GM21528 (cell line): Measurements from ENCODE around the gene ADAMTS14.

Experiments
- ATAC-seq: cut with Tn5 transposase; IDR thresholded peaks from one replicate; pipeline ENCODE4 v1.9.1; 2021; ENCODE audit warnings: mild to moderate bottlenecking, moderate library complexity; ENCODE audit not compliant: unreplicated experiment, low FRiP score

ADAMTS14 gene

DNA sequence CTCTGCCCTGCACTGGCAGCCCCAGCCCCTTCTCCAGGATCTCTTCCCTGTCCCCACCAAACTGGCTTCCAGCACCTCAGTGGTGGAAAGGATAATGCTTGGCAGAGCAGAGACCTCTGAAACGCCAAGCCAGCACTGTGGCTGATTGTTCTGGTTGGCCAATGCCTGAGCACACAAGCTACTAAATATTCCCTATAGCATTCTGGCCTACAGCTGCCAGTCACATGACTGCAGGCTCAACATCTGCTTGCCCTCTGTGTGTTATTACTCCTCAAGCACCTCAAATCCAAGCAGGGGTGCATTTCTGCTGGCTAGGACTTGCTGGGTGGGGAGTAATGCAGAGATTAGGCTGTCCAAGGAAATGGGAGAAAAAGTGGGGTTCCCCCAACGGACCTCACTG lies 106.8 kb downstream of the ADAMTS14 start:
- ATAC-seq: no peak

DNA sequence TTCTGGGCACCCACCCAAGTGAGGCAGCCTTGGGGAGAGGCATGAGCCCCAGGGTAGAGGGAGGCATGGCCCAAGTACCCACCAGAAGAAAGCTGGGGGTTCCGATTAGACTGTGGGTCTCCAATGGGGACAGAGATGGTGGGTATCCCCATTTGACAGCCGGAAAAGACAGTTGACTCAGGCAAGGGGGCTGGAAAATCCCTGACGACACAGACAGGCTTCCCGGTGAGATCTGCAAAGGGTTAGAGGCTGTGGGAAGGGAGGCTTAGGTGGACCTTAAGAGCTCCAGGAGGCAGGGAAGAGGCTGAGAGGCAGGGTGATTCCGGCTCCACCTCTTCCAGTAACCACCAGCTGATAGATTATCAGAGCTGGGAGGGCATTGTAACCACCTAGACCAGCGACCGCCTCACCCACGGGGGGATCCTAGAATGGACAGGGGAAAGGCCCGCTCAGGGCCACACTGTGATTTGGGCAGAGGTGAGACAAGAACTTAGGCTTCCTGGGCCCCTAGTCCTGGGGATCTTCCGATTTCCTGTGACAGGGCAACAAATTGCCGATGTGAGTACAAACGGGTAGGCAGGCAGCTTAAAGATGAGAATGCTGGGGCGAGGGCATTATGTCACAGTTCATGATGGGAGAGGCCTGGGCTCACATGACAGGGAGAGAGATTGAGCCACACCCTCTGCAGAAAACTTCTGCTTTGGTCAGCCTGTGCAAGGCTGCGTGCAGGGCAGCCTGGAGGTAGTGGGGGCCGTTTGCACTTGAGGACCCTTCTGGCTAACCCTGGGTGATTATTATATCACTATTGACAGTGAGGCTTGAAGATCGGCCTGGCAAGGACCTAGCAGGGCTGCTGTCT lies 107.4 kb downstream of the ADAMTS14 start:
- ATAC-seq: no peak

DNA sequence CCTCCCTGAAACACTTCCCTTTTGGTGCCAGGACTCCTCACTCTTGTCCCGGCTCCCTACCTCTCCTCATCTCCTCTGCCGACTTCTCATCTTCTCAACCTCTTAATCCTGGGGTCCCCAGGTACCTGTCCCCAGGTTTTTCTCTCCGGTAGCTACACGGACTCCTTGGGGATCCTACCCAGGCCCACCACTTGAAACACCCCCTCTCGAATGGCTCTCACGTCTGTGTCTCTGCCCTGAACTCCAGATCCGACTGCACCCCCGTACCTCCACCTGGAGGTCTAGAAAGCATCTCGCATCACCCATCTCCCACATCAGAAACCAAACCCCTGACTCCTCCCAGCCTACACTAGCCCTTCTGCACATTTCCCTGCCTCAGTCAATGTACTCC lies 108.1 kb downstream of the ADAMTS14 start:
- no peak for ATAC-seq

DNA sequence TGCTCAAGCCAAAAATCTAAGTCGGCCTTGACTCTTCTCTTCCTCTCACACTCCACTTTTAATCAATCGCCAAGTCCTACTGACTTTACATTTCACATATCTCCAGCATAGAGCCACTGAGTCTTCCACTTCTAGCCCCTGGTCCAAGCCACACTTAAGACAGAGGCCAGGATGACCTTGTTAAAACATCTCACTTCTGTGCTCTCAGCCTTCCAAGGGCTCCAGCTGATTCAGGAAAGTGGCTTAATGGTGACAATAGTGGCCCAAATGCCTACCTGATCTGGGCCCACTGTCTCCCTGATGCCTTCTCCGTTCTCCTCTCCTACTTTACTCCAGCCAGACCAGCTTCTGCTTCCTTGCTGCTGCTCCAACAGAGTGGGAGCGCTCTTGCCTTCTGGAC lies 108.5 kb downstream of the ADAMTS14 start:
- no peak for ATAC-seq

DNA sequence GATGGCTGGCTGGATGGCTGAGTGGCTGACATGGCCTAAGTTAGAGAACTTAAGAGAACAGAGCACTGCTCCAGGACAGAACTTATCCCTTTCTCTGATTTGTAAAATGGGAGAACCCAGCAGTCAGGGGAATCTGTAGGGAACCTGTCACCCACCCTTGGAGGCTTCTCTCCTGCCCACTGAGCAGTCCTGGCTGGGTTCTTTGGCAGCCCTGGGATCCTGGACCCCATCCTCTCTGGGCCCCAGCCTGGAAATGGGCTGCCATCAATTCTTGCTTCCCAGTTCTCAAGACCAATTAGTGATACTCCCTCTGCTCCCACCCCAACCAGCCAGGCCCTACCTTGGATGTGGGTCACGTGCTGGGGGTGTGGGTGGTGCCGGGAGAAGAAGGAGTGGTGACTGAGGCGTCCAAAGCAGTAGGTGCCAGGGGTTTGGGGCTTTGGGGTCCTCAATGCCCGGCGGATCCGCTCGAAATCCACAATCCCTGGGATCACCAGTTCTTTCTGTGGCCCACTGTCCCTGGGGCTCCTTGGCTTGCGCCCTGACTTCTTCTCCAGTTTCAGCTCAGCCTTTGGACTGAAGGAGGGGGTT lies 109.2 kb downstream of the ADAMTS14 start:
- no peak for ATAC-seq

DNA sequence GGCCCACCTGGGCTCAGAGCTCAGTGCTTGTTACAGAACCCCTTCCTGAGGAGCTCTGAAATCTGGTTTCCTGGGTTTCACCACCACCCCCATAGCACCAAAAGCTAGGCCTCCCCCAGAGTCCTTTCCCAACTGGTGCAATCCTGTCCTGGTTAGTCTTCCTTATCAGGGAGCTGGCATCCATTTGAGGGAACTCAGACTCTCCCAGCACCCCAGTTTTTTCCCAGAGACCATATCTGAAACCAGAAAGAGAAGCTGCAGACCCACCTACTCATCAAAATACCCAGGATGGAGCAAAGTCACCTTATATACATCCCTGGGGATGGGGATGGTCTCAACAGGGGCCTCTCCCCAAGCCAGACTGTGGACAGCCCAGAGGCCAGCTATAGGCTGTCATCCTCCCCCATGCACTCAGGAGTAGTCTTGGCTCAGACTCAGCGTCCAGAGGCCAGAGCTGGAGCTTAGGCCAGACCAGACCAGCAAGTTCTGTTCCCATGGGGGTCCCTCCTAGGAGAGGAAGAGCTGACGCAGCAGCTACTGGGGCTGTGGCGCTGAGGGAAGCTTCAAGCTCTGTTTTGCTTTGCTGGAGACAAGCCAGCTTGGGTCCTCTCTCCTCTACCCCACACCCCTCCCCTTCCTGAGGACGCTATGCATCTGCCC lies 109.9 kb downstream of the ADAMTS14 start:
- ATAC-seq: no peak

DNA sequence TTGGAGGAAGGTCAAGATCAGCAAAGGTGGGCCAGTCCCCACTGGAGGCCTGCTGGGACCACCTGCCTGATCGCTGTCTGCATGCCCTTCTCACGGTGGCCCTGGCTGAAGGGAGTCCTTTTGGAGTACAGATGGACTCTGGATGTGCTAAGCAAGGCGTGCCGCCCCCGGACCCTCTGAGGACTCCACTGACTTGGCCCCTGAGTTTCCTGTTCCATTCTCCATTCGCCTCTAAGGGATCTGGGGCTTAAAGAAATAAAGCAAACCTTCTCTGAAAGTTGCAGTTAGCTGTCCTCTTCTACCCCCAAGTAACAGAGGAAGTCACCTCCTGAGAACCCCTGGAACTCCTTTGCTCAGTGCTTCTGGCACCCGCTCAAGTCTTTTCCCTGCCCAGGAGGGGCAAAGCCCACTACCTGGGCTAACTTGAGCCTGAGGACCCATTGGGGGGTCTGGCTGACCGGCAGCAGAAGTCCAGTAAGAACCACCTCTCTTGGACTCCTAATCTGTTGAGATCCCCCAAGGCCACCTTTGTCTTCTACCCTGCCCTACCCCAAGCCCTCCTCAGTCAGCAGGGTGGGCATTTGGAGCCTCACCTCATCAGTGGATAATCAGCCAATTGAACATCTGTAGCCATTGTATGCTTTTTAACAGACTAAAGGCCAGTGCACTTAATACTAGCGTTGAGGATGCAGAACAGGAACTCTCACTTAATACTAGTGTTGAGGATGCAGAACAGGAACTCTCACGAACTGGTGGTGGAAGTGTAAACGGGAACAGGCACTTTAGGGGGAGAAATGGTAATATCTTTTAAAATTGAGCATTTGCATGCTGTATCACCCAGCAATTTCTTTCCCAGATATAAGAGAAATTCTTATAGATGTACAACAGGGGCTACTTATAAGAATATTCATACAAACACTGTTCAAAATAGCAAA lies 110.7 kb downstream of the ADAMTS14 start:
- ATAC-seq: no peak

DNA sequence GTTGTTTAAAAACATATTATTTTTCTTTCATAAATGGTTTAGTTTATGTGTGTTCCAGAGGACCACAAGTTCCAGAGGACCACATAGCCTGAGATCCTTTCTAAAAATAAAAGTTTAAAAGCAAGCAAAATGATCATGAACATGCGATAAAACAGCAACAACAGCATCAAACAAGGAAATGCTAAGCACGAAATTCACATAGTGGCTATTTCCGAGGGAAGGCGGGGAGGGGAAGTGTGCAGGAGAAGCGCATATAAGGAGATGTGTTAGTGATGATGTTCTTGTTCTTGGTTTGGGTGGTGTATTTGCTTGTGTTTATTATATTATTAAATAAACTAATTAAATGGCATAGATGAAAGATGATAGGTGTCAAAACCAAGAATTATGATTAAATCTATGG lies 111.7 kb downstream of the ADAMTS14 start:
- ATAC-seq: no peak

DNA sequence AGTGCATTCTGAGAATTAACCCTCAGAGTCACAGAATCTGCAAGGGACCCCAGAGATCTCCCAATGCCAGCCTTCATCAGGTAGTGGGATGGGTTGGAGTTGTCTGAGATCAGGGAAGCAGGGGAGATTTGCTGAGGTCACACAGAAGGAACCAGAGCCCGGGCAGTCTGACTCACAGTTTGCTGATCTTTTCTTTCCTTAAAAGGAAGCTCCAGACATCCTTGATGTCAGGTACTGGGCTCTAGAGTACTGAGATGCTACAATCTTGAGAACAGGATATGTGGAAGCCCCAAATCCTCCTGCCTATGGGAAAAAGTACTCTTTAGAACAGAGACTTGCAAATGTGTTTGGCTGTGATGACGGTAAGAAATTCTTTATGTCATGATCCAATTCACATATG lies 112.2 kb downstream of the ADAMTS14 start:
- no peak for ATAC-seq

DNA sequence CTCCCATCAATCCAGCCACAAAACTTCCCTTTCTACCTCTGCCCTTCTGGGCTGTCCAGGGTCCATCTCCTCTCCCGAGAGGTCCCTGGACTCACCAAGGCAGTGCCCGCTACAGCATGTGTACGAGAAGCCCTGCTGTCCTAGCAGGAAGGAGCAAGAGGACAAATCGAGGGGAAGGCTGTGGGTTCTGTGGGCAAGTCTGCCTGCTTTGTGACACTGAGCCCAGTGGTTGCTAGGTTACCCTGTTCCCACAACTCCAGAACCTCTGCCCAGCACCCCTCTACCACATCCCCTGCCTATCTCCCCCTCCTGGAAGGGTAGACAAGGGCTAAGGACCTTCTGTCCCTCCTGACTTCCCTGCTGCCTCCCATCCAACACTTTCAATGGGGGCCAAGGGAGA lies 112.9 kb downstream of the ADAMTS14 start, which contains the start of gene TBATA:
TBATA (minus strand) TSS at position 188 of the 400 bp plus-strand sequence. CDS start 1,998 bp downstream, outside the sequence.
- no peak for ATAC-seq

DNA sequence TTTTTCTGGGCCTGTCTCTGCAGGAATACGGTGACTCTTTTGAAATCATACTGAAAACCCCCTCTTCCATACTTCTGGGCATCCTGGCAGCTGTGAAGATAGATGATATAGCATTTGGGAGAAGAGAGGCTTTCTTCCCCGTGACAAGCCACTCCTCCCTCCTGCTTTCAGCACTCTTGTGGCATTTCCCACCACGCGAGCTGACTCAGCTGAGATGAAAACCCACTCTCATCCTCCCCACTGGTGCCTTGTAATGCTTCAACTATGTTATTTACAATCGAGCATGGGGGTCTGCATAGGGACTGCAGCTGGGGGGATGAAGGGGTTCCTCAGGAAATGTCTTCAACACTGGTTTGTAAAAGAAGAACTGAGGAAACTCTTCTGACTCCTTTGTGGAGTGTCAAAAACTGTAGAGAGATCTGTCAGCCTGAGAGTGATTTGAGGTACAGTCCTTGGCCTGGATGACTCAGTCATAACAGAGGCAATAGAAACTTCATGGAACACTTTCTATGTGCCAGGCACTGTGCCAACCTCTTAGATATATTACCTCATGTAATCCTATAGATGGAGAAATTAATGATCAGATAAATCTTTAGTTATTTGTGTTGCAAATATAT lies 114.6 kb downstream of the ADAMTS14 start:
- ATAC-seq: no peak

DNA sequence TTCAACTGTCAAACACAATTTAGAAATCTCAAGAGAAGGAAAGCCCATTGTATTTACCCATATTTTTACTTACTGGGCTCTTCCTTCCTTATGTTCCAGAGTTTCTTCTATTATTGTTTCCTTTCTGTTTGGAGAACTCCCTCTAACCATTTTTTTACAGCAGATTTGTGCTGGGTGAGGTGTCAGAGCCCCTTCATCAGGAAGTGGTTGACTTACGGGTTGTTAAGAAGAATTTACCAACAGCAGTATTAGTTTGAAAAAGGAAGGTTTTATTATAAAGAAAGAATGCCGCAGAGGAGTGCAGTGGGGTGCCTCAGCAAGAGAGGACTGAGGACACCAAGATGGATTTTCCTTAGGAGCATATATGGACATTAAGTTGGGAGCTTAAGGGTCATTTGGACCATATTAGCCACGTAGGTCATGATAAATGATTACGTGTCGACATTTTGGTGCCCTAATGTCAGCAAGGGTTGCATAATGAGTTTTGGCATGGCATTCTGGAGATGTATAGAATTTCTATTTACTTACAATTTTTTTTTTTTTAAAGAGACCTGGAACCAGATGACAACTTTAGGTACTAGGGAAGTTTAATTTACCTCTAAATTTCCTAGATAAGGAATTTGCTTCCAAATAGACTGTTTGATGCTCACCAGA lies 119.2 kb downstream of the ADAMTS14 start:
- no peak for ATAC-seq

DNA sequence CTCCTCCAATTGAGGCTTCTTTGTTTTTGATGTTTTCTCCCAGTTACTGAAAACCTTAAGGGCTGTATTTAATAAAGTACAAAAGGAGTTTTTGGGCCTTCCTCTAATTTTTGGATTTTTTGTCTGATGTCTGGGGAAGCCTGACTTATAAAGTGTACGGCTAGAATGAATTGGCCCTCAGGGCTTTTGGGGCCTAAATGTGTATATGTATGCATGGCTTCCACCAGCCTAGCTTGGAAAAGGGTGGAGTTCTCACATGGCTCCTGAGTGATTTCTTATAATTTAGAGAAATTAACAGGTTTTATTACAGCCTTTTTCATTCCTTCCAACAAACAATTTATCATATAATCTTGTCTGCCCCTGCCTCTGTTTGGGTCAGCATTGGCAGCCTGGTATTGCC lies 123.3 kb downstream of the ADAMTS14 start:
- ATAC-seq: no peak

DNA sequence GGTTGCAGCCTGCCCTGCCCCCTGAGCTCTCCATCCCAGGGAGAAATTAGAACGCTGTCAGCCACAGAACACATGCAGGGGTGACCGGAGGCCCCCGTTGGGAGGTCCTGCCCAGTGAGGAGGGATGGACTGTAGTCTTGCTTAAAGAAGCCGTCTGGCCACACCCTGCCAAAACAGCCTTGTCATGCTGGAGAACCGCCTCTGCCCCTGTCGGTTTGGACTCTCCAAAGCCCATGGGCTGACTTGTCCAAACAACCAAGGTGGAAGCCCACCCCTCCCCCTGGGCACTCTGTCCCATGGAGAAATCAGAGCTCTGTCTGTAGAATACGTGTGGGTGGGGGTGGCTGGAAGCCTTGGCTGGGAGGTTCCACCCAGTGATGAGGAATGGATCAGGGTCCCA lies 125.5 kb downstream of the ADAMTS14 start:
- ATAC-seq: no peak

DNA sequence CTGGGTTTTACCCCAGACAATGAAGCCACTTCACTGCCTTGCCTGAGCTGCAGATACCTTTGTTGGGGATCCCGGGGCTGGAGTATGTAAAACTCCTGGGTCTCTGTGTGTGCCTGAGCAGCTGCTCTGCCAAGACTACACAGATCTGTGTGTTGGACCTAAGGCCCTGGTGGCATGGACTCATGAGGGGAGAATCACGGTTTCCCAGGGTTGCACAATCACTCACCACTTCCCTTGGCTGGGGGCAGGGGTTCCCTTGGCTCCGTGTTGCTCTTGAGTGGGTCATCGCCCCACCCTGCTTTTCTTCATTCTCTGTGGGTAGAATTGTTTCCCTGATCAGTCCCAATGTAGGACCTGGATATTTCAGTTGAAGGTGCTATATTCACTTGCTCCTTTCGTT lies 126.8 kb downstream of the ADAMTS14 start:
- no peak for ATAC-seq

DNA sequence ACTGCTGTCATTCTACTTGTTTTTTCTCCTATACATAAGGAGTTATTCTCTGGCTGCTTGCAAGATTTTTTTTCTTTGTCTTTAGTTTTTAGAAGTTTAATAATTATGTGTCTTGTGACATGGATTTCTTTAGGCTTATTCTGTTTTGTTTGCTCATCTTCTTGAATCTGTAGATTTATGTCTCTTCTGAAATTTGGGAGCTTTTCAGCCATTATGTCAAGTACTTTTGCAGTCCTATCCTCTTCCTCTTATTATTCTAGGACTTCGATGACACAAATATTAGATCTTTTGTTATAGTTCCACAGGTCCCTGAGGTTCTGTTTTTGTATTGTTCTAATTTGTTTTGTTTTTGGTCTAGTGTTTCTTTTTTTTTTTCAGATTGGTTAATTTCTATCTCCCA lies 129.5 kb downstream of the ADAMTS14 start:
- ATAC-seq: no peak

DNA sequence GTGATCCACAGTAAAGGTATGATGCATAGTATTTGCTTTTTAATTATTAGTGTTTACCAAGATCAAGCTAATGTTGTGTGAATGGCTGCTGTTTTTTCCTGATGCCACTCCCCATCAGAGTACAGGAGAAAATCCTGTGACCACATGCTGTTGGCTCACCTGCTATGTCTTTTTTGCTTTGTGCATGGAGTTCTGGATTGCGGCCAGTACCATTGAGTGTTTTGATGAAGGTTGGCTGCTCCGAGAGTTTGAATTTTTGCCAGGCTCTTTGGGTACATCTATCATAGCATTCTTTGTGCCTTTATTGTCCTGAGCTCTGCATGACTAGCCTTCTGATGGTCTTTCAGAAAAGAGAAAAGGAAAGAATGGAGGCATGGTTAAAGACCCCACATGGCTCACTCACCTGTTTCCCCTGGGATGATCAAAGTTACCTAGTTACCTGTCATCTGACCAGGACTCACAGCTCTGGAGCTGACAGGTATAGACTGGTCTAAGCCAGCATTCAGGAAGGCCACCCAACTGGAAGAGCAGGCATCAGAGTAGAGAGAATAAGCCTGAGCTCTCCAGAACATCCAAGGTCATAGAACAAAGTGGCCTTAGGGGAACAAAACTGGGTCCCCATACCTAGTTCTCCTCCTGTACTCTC lies 131.6 kb downstream of the ADAMTS14 start:
- ATAC-seq: no peak

DNA sequence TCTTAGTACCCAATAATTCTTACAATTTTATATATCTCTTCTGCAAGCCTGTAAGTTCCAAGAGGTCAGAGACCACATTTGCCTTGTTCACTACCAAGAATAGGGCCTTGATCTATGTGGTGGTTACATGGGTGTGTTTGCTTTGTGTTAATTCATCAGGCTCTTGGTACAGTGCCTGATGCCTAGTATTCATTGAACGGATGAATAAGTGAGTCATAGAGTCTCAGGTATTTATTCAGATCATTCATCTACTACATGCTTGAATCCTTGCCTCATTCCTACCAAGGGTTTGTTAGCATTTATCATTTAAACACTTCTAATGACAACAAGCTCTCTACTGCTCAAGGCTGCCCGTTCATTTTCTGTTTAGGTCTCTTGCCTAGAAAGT lies 132.1 kb downstream of the ADAMTS14 start:
- no peak for ATAC-seq

DNA sequence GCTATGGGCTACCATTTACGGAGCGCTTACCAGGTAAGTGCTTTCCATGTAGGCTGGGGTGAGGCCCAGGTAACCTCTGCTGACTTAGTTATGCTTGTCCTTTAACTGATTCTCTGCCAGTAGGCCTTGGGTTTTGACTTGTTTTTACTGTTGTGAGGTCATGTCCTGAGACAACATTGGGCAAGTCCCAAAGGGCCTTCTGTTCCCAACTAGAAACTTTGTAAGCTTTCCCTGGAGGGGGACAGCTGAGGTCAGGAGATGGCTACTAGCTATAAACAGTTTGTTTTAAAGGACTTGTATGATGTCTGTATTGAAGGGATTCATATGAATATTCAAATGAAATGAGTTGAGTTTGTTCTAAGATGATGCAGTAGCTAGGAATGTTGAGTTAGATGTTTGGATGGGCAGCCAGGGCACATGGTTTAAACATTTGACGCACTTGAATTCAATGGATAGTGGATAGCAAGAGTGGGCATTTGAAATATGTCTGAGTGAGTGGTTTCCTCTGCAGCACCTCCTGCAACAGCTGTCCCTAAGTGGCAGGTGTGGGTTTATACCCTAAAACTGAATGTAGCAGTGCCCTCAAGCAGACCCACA lies 133.4 kb downstream of the ADAMTS14 start:
- no peak for ATAC-seq
